HepG2 (cell line): Measurements from ENCODE around the gene PDXDC1. TPM values are rescaled to one million over a fixed set of nuclear protein-coding genes. Genes with fewer than 3 reads are reported as not detected.
A peak's percentile ranks its signal among the peaks of the same experiment; 100 is the strongest.

Experiments used
- AGO2 ChIP-seq: fragments of 200-400 bp; formaldehyde crosslinking; optimal IDR thresholded peaks from 2 replicates; pipeline ENCODE3; 2017; ENCODE audit warnings: mild to moderate bottlenecking, low read depth, low read length, moderate library complexity
- ATF7 ChIP-seq, 2 experiments: fragments of 450-650 bp in 1 of 2; sonication (generic) in 1 of 2; formaldehyde crosslinking in 1 of 2; IDR thresholded peaks; 2 replicates each; pipeline versions ENCODE4 v1.4.0 to v1.6.1; 2016 to 2020; ENCODE audit warnings: antibody characterized with exemption in 1 of 2, mild to moderate bottlenecking in 1 of 2, missing genetic modification reagents in 1 of 2
- CAMTA2 ChIP-seq: sonication (generic); formaldehyde crosslinking; IDR thresholded peaks from 2 replicates; pipeline ENCODE4 v1.4.0; 2020; ENCODE audit warnings: mild to moderate bottlenecking, missing genetic modification reagents, borderline replicate concordance
- CENPT ChIP-seq: sonication (generic); formaldehyde crosslinking; IDR thresholded peaks from 2 replicates; pipeline ENCODE4 v1.8.0; 2022; ENCODE audit warnings: low read depth, mild to moderate bottlenecking, moderate library complexity, missing genetic modification reagents
- GPN1 ChIP-seq: sonication (generic); formaldehyde crosslinking; IDR thresholded peaks from 2 replicates; pipeline ENCODE4 v1.5.1; 2020; ENCODE audit warnings: missing genetic modification reagents, borderline replicate concordance
- HMGXB4 ChIP-seq, 2 experiments: sonication (generic) in 1 of 2; formaldehyde crosslinking in 1 of 2; IDR thresholded peaks; 2 replicates each; pipeline versions ENCODE4 v1.4.0 to v1.6.1; 2018 to 2020; ENCODE audit warnings: missing genetic modification reagents in 2 of 2, borderline replicate concordance in 1 of 2, low read depth in 1 of 2, mild to moderate bottlenecking in 1 of 2, missing biosample characterization in 1 of 2
- KDM4B ChIP-seq: sonication (generic); formaldehyde crosslinking; IDR thresholded peaks from 2 replicates; pipeline ENCODE4 v1.4.0; 2020; ENCODE audit warnings: missing genetic modification reagents
- MAFK ChIP-seq, 2 experiments: IDR thresholded peaks in 1 of 2; conservative IDR thresholded peaks in 1 of 2; 2 replicates each; pipeline ENCODE4 v1.6.1; 2011; ENCODE audit warnings: improper control_type of control experiment in 2 of 2, low read length in 2 of 2
- MTA3 ChIP-seq: sonication (generic); formaldehyde crosslinking; IDR thresholded peaks from 2 replicates; pipeline ENCODE4 v1.4.0; 2020; ENCODE audit warnings: missing genetic modification reagents
- MYC ChIP-seq: sonication (generic); formaldehyde crosslinking; IDR thresholded peaks from 2 replicates; pipeline ENCODE4 v1.9.0; 2021; ENCODE audit warnings: missing genetic modification reagents, borderline replicate concordance
- NAIF1 ChIP-seq: sonication (generic); formaldehyde crosslinking; IDR thresholded peaks from 2 replicates; pipeline ENCODE4 v1.5.0; 2020; ENCODE audit warnings: mild to moderate bottlenecking, missing genetic modification reagents, borderline replicate concordance
- NCOA2 ChIP-seq: sonication (generic); formaldehyde crosslinking; IDR thresholded peaks from 2 replicates; pipeline ENCODE4 v1.8.0; 2022; ENCODE audit warnings: inconsistent platforms
- POGK ChIP-seq: sonication (generic); formaldehyde crosslinking; conservative IDR thresholded peaks from 2 replicates; pipeline ENCODE4 v1.8.0; 2022; ENCODE audit warnings: mild to moderate bottlenecking, moderate library complexity, missing genetic modification reagents
- SALL2 ChIP-seq: sonication (generic); formaldehyde crosslinking; IDR thresholded peaks from 2 replicates; pipeline ENCODE4 v1.8.1; 2023; ENCODE audit warnings: mild to moderate bottlenecking, missing genetic modification reagents, inconsistent platforms
- U2AF1 ChIP-seq: fragments of 200-400 bp; formaldehyde crosslinking; optimal IDR thresholded peaks from 2 replicates; pipeline ENCODE3; 2017; ENCODE audit warnings: mild to moderate bottlenecking, low read depth, low read length
- ZBTB49 ChIP-seq: sonication (generic); formaldehyde crosslinking; IDR thresholded peaks from 2 replicates; pipeline ENCODE4 v1.4.0; 2020; ENCODE audit warnings: missing genetic modification reagents, borderline replicate concordance
- ZMAT5 ChIP-seq: sonication (generic); formaldehyde crosslinking; IDR thresholded peaks from 2 replicates; pipeline ENCODE4 v1.5.0; 2020; ENCODE audit warnings: mild to moderate bottlenecking, low read depth, missing genetic modification reagents, borderline replicate concordance
- ZNF747 ChIP-seq: sonication (generic); formaldehyde crosslinking; IDR thresholded peaks from 2 replicates; pipeline ENCODE4 v1.8.1; 2023; ENCODE audit warnings: missing genetic modification reagents, mild to moderate bottlenecking, borderline replicate concordance
- polyA plus RNA-seq, 8 experiments: library from polyadenylated mRNA; depleted of rRNA in 3 of 8; stranded (reverse) in 7 of 8; unstranded in 1 of 8; fragments of >200 nt; fragmentation: Illumina TruSeq in 4 of 8; extraction: Trizol in 4 of 8; gene quantifications; 2 replicates each; pipeline versions ENCODE4 v1.2.1 to v1.2.3, GENCODE V29; 2011 to 2016; ENCODE audit warnings: low read depth in 4 of 8, missing spikeins in 1 of 8, mixed read lengths in 1 of 8; ENCODE audit not compliant: insufficient read depth in 1 of 8
- total RNA-seq, 5 experiments: library from RNA; depleted of rRNA; stranded (reverse); fragments of >200 nt; fragmentation: Illumina TruSeq; extraction: Trizol; gene quantifications; 2 replicates each; pipeline ENCODE4 v1.2.3, GENCODE V29; 2016; ENCODE audit warnings: low read depth in 1 of 5
- TF ChIP-seq, protein P1 (sequence below): sonication (generic); formaldehyde crosslinking; IDR thresholded peaks from 2 replicates; pipeline ENCODE4 v1.8.1; 2023; ENCODE audit warnings: mild to moderate bottlenecking, missing genetic modification reagents, borderline replicate concordance

The PDXDC1 gene
- total and polyA plus RNA-seq, 2 of the 13 experiments (the other 11 are each of a cell fraction or from before 2014, with no cell fraction given), result 133 to 169 TPM

- TF ChIP-seq ZBTB49 (CRISPR knock-in tag) (no peak), U2AF1 (no peak), HMGXB4 (CRISPR knock-in tag; IDR thresholded peaks at IDR 0.05; ENCODE audit: borderline replicate concordance in 1 of 2, low read depth in 1 of 2) (peak in 1 of 2 experiments; percentile 77; a peak in 2 of 4 replicates), CENPT (no peak), POGK (CRISPR knock-in tag) (peak; percentile 66; the same call in 1 of the 2 replicates), MAFK (conservative IDR thresholded peaks at IDR 0.05 in 1 of 2, IDR thresholded peaks at IDR 0.05 in 1 of 2; ENCODE audit: low read length in 2 of 2) (no peak), NCOA2 (CRISPR knock-in tag) (no peak), ATF7 (IDR thresholded peaks at IDR 0.05) (no peak), ATF7 (CRISPR knock-in tag; IDR thresholded peaks at IDR 0.05) (no peak), ZMAT5 (CRISPR knock-in tag) (no peak), CAMTA2 (CRISPR knock-in tag) (no peak), KDM4B (CRISPR knock-in tag) (no peak; the same call in 1 of the 2 replicates), MYC (peak; percentile 21), NAIF1 (no peak), ZNF747 (CRISPR knock-in tag) (peak; percentile 48; the same call in 1 of the 2 replicates), GPN1 (CRISPR knock-in tag) (no peak), MTA3 (CRISPR knock-in tag) (no peak; the same call in 1 of the 2 replicates), AGO2 (no peak), SALL2 (no peak; the same call in none of the 2 replicates)
- TF ChIP-seq, protein P1, sequence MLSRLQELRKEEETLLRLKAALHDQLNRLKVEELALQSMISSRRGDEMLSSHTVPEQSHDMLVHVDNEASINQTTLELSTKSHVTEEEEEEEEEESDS (CRISPR knock-in tag), result no peak
Measured at GRCh38 chr16:15055141-15056053, 80.6 kb downstream of the PDXDC1 start (continued).
